Smooth muscle cell of the brain vasculature (primary cell): ENCODE results near the gene DEGS2.
A peak's percentile ranks its signal among the peaks of the same experiment; 100 is the strongest.

Experiments used
- DNase-seq: peaks from one replicate; pipeline ENCODE4 v3.0.0-alpha.2; 2012; ENCODE audit warnings: low read depth, low spot score

Gene DEGS2

DNA sequence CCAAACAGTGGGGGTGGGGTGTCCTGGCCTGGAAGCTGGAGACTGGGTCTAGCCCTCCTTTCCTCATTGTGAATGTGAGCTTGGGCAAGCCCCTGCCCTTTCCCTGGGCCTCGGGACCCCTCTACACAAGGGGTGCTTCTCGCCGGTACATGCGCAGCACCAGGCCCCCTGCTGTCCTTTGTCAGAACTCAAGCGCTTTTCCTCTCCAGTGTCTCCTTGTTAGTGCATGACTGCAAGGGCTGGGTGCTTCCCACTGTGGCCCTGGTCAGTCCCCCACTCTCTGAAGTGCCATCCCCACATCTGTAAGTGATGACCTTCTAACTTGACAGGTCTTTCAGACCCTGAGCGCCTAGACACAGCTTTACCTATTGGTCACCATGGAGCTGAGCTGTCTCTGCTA is 44.2 kb downstream of the DEGS2 start:
- DNase-seq, result no peak

DNA sequence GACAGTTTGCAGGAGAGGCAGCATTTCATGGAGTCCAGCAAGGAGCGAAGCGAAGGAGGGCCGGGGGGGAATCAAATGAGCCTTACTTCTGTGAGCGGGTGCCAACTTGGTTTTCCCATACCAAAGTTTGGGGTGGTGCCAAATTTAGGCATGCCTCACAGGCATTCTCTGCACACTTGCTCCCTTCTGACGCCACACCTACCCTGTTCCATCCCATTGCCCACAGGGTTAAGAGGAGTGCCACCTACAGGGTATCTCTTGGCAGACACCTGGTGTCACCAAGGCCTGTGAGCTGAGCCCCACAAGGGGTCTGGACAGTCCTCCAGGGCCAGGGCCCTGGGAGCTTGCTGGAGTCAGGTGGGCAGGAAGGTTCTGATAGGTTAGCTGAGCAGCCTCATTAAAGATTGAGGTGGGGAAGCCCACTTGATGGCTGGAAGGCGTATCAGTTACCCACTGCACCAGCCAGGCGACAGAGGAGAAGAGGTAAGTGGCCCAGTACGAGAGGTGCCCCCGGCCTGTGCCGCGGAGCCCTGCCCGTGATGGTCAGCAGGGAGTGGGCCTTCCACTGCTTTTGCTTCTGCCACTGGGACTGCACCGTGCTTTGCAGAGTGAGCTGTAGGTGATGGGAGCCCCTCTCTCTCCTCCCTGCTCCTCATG is 45.2 kb downstream of the DEGS2 start:
- no peak for DNase-seq

- DNase-seq, result no peak
These were observed 47.3 kb downstream of the DEGS2 start for GRCh38 chr14:100111931-100112704.

DNA sequence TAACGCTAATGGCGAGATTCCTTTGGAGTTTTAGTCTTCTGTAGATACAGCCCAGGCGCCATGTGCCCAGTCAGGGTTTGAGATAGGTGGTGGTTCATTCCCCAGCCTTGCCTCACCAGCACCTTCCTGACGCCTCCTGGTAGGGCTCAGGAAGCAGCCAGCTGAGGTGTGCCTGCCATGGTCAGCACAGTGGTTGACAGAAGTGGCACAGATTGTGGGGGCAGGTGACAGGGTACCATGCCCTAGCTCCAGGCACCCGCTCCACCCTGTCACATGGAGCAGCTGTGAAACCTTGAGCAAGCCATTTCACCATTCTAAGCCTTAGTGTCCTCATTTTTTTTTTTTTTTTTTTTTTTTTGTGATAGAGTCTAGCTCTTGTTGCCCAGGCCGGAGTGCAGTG is 48.6 kb downstream of the DEGS2 start:
- no peak for DNase-seq

- no peak for DNase-seq
These were observed 49.9 kb downstream of the DEGS2 start for GRCh38 chr14:100109594-100109955.

DNA sequence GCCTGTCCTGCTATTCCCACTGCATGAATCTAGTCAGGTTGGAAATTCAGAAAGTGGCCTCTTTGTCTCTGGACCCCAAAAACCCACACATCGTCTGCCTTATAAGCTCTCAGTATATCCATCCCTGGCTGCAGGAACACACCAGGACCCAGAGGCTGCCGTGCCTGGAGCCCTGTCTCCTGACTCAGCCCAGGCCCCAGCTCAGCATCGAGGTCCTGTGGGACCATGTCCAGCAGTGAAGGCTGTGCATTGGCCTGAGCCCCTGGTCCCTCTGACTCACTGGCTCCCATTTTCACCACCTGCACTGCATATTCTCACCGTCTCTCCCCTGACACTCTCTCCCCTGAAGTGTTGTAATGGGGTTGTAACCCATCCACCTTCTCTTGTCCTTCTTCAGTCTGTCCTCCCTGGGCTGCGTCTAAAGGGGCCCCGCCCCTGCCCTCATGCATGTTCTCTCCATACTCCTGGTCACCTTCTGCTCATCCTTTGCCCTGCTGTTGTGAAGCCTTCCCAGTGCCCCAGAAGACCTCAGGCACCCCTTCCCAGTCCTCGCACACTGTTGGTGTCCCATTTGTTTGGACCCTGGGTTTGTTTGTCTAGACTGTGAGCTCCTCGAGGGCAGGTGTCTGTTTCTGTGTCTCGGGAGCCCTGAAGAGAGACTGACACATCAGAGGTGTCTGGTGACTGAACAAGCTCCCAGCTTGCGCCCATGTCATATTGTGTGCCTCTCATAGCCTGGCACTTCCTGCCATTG is 50.4 kb downstream of the DEGS2 start:
- DNase-seq, result no peak

- no peak for DNase-seq
These were observed 51.2 kb downstream of the DEGS2 start for GRCh38 chr14:100108042-100108825.

DNA sequence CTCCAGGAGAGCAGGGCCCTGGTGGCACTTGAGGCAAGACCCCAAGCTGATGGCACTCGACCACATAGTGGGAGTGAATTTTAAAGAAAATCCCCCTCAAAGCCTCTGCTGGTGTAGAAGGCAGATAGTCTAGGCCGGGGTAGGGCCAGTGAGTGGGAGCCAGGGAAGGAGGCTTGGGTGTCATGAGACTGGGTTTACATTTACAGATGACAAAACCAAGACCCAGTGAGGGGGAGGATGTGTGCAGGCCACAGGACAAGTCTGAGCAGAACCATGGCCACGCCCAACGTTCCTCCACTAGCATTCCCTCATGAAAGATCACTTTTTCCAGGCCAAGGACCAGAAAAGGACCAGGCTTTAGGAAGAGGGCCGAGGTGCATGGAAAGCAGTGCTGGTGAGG is 52.2 kb downstream of the DEGS2 start:
- DNase-seq, result no peak

GRCh38 chr14:100106250-100107112 is 53.0 kb downstream of the DEGS2 start:
- no peak for DNase-seq

GRCh38 chr14:100105357-100106169 is 53.9 kb downstream of the DEGS2 start:
- DNase-seq, result no peak

GRCh38 chr14:100104523-100105300 is 54.7 kb downstream of the DEGS2 start:
- peak; percentile 73 for DNase-seq

- DNase-seq, result no peak
These were observed 55.5 kb downstream of the DEGS2 start for GRCh38 chr14:100104006-100104352.

GRCh38 chr14:100103250-100104005 is 56.0 kb downstream of the DEGS2 start:
- DNase-seq, result peak; percentile 44

DNA sequence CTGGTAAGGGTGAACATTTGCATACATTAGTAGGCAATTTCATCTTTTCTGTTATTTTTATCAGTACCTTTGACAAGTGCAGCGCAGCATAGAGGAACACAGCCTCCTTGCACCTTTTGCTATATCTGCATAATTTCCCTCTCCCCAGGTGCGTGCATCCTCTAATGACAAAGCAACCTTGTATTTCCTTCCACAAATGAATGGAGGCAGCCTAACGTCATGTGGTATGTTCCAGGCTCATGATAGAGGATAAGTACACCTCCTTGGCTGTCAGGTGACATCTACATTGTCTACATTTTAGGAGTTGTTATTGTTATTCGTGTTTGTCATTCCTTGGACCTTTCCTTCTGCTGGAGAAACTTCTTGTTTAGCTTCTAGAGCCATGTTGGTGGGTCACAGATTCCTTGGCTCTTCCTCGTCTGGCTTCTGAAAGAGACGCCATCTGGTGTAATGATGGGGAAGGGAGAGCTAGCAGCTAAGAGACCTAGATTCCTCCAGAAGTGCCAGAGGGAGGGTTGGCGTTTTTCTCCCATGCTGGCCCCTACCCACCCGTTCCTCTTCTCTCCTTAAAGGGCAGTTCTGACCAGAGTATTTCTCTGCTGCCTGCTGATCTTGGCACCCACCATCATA is 57.2 kb downstream of the DEGS2 start:
- DNase-seq, result no peak

GRCh38 chr14:100100032-100100703 is 59.3 kb downstream of the DEGS2 start:
- DNase-seq, result no peak

- no peak for DNase-seq
These were observed 61.3 kb downstream of the DEGS2 start for GRCh38 chr14:100098171-100098570.

DNA sequence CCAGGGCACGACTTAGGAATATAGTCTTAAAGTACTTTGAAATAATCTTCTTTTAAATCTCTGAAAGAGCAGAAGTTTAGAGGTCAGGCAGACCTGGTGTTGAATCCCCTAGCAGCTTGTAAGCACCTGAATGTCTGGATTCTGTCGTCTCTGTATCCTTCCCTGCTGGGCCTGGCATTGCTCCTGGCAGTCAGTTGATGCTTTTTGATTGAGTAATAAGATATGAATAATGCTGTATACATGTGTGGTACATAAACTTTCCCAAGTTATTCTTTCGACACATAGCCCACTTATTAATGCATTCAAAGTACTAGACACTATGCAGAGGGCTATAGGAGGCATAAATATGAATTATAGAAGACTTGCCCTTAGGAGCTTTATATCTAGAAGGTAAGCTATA is 62.8 kb downstream of the DEGS2 start:
- peak; percentile 21 for DNase-seq
